PFSK-1 (cell line): ENCODE results near the gene OR5C1.

ENCODE experiments used
- FOXP2 ChIP-seq: optimal IDR thresholded peaks from 2 replicates; pipeline ENCODE3; 2011; ENCODE audit warnings: borderline replicate concordance, control low read depth, inconsistent platforms; ENCODE audit not compliant: insufficient read depth; ENCODE audit errors: extremely low read length, extremely low read depth
- POLR2AphosphoS5 ChIP-seq: IDR thresholded peaks from 2 replicates; pipeline ENCODE4 v1.6.1; 2012; ENCODE audit warnings: low read depth, mild to moderate bottlenecking, control low read depth, low read length, moderate library complexity
- SIN3A ChIP-seq: IDR thresholded peaks from 2 replicates; pipeline ENCODE4 v1.6.1; 2012; ENCODE audit warnings: mild to moderate bottlenecking, low read length, moderate library complexity, borderline replicate concordance; ENCODE audit not compliant: insufficient read depth
- TAF1 ChIP-seq: IDR thresholded peaks from 2 replicates; pipeline ENCODE4 v1.6.1; 2012; ENCODE audit warnings: low read length, control low read depth, borderline replicate concordance; ENCODE audit not compliant: insufficient read depth
- TF ChIP-seq, protein P1 (sequence below), 2 experiments: IDR thresholded peaks; 2 replicates each; pipeline versions ENCODE4 v1.6.1 to v1.8.0; 2011 to 2012; ENCODE audit warnings: low read depth in 2 of 2, low read length in 2 of 2, control low read depth in 1 of 2, inconsistent platforms in 1 of 2, mild to moderate bottlenecking in 1 of 2, moderate library complexity in 1 of 2; ENCODE audit not compliant: insufficient read depth in 1 of 2

The OR5C1 gene

DNA sequence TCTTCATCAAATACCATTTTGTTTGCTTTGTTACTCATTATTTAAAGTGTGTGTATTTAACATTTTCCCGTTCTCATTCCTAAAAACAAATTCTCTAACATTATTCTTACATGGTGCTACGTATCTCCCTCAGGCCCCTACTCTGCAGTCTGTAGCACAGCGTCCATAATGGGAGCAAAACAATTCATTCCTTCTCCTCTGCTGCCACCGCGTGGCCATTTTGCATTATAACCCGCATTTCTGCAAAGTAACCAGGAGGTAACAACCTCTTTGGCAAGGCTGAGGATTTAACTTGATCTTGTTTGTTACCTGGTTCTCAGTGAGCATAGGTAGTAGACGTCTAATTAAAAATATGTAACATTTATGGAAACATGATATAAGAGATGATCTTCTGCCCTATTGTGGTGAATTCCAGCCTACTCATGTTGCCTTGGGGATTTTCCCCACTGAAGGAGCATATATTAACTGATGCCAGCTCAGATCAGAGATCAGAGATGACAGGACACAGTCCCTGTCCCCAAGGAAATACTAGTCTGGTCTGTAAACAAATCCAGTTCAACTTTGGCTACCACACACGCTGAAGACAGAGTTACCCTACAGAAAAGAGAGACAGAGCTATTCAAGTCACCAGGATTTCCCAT lies 21.7 kb downstream of the OR5C1 start:
- no peak for TF ChIP-seq POLR2AphosphoS5
- TF ChIP-seq FOXP2: no peak
- TF ChIP-seq, protein P1, sequence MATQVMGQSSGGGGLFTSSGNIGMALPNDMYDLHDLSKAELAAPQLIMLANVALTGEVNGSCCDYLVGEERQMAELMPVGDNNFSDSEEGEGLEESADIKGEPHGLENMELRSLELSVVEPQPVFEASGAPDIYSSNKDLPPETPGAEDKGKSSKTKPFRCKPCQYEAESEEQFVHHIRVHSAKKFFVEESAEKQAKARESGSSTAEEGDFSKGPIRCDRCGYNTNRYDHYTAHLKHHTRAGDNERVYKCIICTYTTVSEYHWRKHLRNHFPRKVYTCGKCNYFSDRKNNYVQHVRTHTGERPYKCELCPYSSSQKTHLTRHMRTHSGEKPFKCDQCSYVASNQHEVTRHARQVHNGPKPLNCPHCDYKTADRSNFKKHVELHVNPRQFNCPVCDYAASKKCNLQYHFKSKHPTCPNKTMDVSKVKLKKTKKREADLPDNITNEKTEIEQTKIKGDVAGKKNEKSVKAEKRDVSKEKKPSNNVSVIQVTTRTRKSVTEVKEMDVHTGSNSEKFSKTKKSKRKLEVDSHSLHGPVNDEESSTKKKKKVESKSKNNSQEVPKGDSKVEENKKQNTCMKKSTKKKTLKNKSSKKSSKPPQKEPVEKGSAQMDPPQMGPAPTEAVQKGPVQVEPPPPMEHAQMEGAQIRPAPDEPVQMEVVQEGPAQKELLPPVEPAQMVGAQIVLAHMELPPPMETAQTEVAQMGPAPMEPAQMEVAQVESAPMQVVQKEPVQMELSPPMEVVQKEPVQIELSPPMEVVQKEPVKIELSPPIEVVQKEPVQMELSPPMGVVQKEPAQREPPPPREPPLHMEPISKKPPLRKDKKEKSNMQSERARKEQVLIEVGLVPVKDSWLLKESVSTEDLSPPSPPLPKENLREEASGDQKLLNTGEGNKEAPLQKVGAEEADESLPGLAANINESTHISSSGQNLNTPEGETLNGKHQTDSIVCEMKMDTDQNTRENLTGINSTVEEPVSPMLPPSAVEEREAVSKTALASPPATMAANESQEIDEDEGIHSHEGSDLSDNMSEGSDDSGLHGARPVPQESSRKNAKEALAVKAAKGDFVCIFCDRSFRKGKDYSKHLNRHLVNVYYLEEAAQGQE (IDR thresholded peaks at IDR 0.05; ENCODE audit: insufficient read depth in 1 of 2, low read depth in 2 of 2, low read length in 2 of 2): no peak
- no peak for TF ChIP-seq TAF1
- TF ChIP-seq SIN3A: no peak

DNA sequence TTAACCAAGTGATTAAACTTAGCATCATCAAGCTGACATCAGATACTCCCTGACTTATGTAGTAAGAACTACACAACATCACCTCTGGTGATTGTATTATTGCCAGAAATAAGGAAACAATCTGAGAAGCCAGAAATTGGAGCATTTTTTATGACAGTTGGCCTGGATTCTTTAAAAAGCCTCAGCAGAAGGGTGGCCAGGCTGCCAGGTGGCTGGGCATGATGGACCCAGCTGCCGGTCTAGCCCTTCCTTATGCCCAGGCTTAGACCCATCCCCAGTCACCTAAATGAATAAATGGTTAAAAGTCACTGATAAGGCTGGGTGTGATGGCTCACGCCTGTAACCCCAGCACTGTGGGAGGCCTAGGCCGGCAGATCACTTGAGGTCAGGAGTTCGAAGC lies 24.0 kb downstream of the OR5C1 start:
- TF ChIP-seq SIN3A: no peak
- TF ChIP-seq, protein P1 (IDR thresholded peaks at IDR 0.05; ENCODE audit: insufficient read depth in 1 of 2, low read depth in 2 of 2, low read length in 2 of 2): no peak
- TF ChIP-seq TAF1: no peak
- no peak for TF ChIP-seq POLR2AphosphoS5
- TF ChIP-seq FOXP2: no peak

GRCh38 chr9:122814545-122814944 lies 25.8 kb downstream of the OR5C1 start:
- no peak for TF ChIP-seq FOXP2
- no peak for TF ChIP-seq SIN3A
- no peak for TF ChIP-seq POLR2AphosphoS5
- TF ChIP-seq, protein P1 (IDR thresholded peaks at IDR 0.05; ENCODE audit: insufficient read depth in 1 of 2, low read depth in 2 of 2, low read length in 2 of 2): no peak
- no peak for TF ChIP-seq TAF1

DNA sequence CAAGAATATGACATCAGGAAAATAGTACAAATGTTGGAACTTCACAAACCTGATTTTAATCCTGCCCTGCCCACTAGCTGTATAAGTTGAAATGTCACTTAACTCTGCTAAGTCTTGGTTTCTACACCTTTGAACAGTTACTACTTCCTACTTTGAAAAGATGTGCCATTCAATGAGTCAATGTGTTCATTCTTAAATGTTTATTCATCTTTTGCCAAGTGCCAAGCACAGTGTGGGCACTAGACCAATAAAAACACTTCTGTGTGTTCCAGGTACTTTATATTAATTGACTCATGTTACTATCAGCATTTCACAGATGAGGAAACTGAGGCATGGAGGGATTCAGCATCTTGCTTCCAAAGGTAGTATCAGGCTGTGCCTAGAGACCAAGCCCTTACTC lies 26.8 kb downstream of the OR5C1 start:
- TF ChIP-seq SIN3A (no peak), TAF1 (no peak), POLR2AphosphoS5 (no peak)

GRCh38 chr9:122816163-122816867 lies 27.6 kb downstream of the OR5C1 start:
- TF ChIP-seq SIN3A (no peak), TAF1 (no peak), FOXP2 (no peak), POLR2AphosphoS5 (no peak)
- TF ChIP-seq, protein P1 (IDR thresholded peaks at IDR 0.05; ENCODE audit: insufficient read depth in 1 of 2, low read depth in 2 of 2, low read length in 2 of 2): no peak
